H1 (cell line): ENCODE results near the gene ZNF670.

Source experiments
- BRCA1 ChIP-seq: IDR thresholded peaks from 2 replicates; pipeline ENCODE4 v1.6.1; 2012; ENCODE audit warnings: low read depth, low read length, improper control_type of control experiment
- EGR1 ChIP-seq: IDR thresholded peaks from 2 replicates; pipeline ENCODE4 v1.6.1; 2011; ENCODE audit warnings: low read depth, low read length, borderline replicate concordance
- EZH2 ChIP-seq: fragments of 200-600 bp; sonication (generic); IDR thresholded peaks from 2 replicates; pipeline ENCODE4 v1.7.1; 2012; ENCODE audit warnings: low read depth, mild to moderate bottlenecking, moderate library complexity, low read length, inconsistent platforms; ENCODE audit not compliant: severe bottlenecking
- FOSL1 ChIP-seq: IDR thresholded peaks from 2 replicates; pipeline ENCODE4 v1.6.1; 2011; ENCODE audit warnings: mild to moderate bottlenecking, low read depth, low read length, moderate library complexity; ENCODE audit not compliant: insufficient read depth
- MAFK ChIP-seq: IDR thresholded peaks from 2 replicates; pipeline ENCODE4 v1.6.1; 2012; ENCODE audit warnings: low read depth, mild to moderate bottlenecking, improper control_type of control experiment, low read length
- POLR2A ChIP-seq, 2 experiments: IDR thresholded peaks; 1 replicate in 1 of 2; 2 replicates in 1 of 2; pipeline ENCODE4 v1.6.1; 2011; ENCODE audit warnings: low read depth in 2 of 2, low read length in 2 of 2, mild to moderate bottlenecking in 2 of 2; ENCODE audit errors: control extremely low read depth in 1 of 2
- POLR2AphosphoS5 ChIP-seq: IDR thresholded peaks from 2 replicates; pipeline ENCODE4 v1.6.1; 2011; ENCODE audit warnings: low read depth, low read length
- TCF12 ChIP-seq: IDR thresholded peaks from 2 replicates; pipeline ENCODE4 v1.6.1; 2011; ENCODE audit warnings: low read depth, mild to moderate bottlenecking, low read length
- TF ChIP-seq, protein P1 (sequence below), 3 experiments: IDR thresholded peaks; 1 replicate in 2 of 3; 2 replicates in 1 of 3; pipeline versions ENCODE4 v1.5.1 to v1.6.1; 2011; ENCODE audit warnings: low read length in 3 of 3, mild to moderate bottlenecking in 3 of 3, inconsistent platforms in 2 of 3, low read depth in 1 of 3, moderate library complexity in 1 of 3; ENCODE audit not compliant: insufficient read depth in 1 of 3; ENCODE audit errors: control extremely low read depth in 1 of 3
- TF ChIP-seq, protein P2 (sequence below): IDR thresholded peaks from 2 replicates; pipeline ENCODE4 v1.6.1; 2012; ENCODE audit warnings: inconsistent platforms

DNA sequence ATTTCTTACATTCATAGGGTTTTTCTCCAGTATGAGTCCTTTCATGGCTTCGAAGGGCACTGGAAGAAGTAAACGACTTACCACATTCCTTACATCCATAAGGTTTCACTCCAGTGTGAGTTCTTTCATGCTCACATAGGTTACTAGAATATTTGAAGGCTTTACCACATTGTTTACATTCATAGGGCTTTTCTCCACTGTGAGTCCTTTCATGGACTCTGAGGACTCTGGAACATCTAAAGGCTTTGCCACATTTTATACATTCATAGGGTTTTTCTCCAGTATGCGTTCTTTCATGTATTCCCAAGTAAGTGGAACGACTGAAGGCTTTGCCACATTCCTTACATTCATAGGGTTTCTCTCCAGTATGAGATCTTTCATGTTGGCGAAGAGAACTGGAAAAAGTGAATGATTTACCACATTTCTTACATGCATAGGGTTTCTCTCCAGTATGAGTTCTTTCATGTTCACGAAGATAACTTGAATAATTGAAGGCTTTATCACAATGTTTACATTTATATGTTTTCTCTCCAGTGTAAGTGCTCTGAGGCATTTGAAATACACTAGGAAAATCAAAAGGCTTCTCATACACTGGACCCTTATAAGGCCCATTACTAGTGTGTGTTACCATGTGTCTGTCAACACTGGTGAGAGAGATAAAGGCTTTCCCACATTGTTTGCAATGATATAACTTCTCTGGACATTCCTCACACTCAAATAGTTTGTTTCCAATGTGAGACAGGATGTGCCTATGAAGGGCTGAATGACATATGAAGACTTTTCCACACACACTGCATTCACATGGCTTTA is 40.9 kb downstream of the ZNF670 start:
- TF ChIP-seq POLR2AphosphoS5 = no peak
- TF ChIP-seq POLR2A (IDR thresholded peaks at IDR 0.05; ENCODE audit: control extremely low read depth in 1 of 2, low read depth in 2 of 2, low read length in 2 of 2) = no peak
- TF ChIP-seq MAFK = no peak
- TF ChIP-seq, protein P1, sequence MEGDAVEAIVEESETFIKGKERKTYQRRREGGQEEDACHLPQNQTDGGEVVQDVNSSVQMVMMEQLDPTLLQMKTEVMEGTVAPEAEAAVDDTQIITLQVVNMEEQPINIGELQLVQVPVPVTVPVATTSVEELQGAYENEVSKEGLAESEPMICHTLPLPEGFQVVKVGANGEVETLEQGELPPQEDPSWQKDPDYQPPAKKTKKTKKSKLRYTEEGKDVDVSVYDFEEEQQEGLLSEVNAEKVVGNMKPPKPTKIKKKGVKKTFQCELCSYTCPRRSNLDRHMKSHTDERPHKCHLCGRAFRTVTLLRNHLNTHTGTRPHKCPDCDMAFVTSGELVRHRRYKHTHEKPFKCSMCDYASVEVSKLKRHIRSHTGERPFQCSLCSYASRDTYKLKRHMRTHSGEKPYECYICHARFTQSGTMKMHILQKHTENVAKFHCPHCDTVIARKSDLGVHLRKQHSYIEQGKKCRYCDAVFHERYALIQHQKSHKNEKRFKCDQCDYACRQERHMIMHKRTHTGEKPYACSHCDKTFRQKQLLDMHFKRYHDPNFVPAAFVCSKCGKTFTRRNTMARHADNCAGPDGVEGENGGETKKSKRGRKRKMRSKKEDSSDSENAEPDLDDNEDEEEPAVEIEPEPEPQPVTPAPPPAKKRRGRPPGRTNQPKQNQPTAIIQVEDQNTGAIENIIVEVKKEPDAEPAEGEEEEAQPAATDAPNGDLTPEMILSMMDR (IDR thresholded peaks at IDR 0.05; ENCODE audit: control extremely low read depth in 1 of 3, insufficient read depth in 1 of 3, low read depth in 1 of 3, low read length in 3 of 3) = no peak
- no peak for TF ChIP-seq EZH2
- no peak for TF ChIP-seq FOSL1
- TF ChIP-seq EGR1 = no peak
- TF ChIP-seq, protein P2, sequence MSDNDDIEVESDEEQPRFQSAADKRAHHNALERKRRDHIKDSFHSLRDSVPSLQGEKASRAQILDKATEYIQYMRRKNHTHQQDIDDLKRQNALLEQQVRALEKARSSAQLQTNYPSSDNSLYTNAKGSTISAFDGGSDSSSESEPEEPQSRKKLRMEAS = no peak
- TF ChIP-seq BRCA1 = no peak
- no peak for TF ChIP-seq TCF12
